ENCODE data around the gene OR2J2. TPM values are rescaled to one million over a fixed set of nuclear protein-coding genes. Genes with fewer than 3 reads are reported as not detected.

The OR2J2 gene
- total and polyA plus RNA-seq, 2 of the 13 experiments (the other 11 are each of a cell fraction or from before 2014, with no cell fraction given): 0.36 TPM; not detected in 1

DNA sequence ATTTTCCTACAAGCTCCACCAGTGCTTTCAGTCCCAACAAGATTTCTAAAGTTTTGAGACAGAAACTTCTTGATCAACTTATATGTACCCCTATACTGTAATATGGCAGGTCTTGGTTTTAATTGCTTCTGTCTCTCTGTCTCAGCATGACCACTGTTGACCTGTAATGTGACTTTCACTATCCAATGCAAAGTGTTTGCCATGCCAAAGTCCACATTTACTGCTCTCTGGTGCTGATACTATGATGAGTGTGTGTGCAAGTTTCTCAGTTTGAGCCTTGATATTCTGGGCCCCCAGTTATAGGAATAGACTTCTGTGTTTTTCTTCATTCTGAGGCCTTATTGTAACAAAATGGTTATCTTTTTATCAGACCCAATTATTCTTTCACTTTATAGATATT is 45.8 kb downstream of the OR2J2 start (continued):
- TF ChIP-seq HNF4G (IDR thresholded peaks at IDR 0.05; ENCODE audit: borderline replicate concordance, low read depth, low read length) (peak; percentile 86), HNF4G (CRISPR knock-in tag; IDR thresholded peaks at IDR 0.05; ENCODE audit: borderline replicate concordance, low read depth) (peak; percentile 39; the same call in 1 of the 2 replicates), ZNF543 (CRISPR knock-in tag; IDR thresholded peaks at IDR 0.05) (no peak), MTA3 (CRISPR knock-in tag; IDR thresholded peaks at IDR 0.05) (no peak), FOXA3 (CRISPR knock-in tag; IDR thresholded peaks at IDR 0.05) (peak; percentile 54), ZNF432 (CRISPR knock-in tag; IDR thresholded peaks at IDR 0.05; ENCODE audit: borderline replicate concordance) (no peak), ZNF878 (CRISPR knock-in tag; IDR thresholded peaks at IDR 0.05) (no peak), KLF11 (CRISPR knock-in tag; IDR thresholded peaks at IDR 0.05) (no peak), ZNF724P (CRISPR knock-in tag; IDR thresholded peaks at IDR 0.05; ENCODE audit: borderline replicate concordance) (no peak), SP140L (CRISPR knock-in tag; IDR thresholded peaks at IDR 0.05; ENCODE audit: borderline replicate concordance) (no peak), SUZ12 (IDR thresholded peaks at IDR 0.05; ENCODE audit: low read depth, low read length) (no peak), HCFC1 (IDR thresholded peaks at IDR 0.05; ENCODE audit: low read depth, low read length) (no peak), ZNF552 (CRISPR knock-in tag; IDR thresholded peaks at IDR 0.05; ENCODE audit: borderline replicate concordance) (no peak), ZNF3 (CRISPR knock-in tag; IDR thresholded peaks at IDR 0.05) (no peak), TCF12 (IDR thresholded peaks at IDR 0.05) (no peak), TCF12 (CRISPR knock-in tag; IDR thresholded peaks at IDR 0.05) (no peak), ZFP41 (CRISPR knock-in tag; IDR thresholded peaks at IDR 0.05; ENCODE audit: borderline replicate concordance) (no peak), ZNF354B (CRISPR knock-in tag; IDR thresholded peaks at IDR 0.05) (no peak), TFDP1 (CRISPR knock-in tag; IDR thresholded peaks at IDR 0.05; ENCODE audit: borderline replicate concordance) (no peak), ZFX (CRISPR knock-in tag; IDR thresholded peaks at IDR 0.05; ENCODE audit: low read depth) (no peak), FOXP4 (CRISPR knock-in tag; IDR thresholded peaks at IDR 0.05) (peak; percentile 21; the same call in 1 of the 2 replicates), ZNF180 (CRISPR knock-in tag; IDR thresholded peaks at IDR 0.05; ENCODE audit: borderline replicate concordance, low read depth) (no peak), MED1 (CRISPR knock-in tag; IDR thresholded peaks at IDR 0.05) (0 out of 2 replicates have a peak, but pooled peaks have one; percentile 13), GRHL1 (CRISPR knock-in tag; conservative IDR thresholded peaks at IDR 0.05) (no peak), ZNF34 (CRISPR knock-in tag; IDR thresholded peaks at IDR 0.05; ENCODE audit: borderline replicate concordance) (no peak)
- TF ChIP-seq, protein P1, sequence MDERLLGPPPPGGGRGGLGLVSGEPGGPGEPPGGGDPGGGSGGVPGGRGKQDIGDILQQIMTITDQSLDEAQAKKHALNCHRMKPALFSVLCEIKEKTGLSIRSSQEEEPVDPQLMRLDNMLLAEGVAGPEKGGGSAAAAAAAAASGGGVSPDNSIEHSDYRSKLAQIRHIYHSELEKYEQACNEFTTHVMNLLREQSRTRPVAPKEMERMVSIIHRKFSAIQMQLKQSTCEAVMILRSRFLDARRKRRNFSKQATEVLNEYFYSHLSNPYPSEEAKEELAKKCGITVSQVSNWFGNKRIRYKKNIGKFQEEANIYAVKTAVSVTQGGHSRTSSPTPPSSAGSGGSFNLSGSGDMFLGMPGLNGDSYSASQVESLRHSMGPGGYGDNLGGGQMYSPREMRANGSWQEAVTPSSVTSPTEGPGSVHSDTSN (CRISPR knock-in tag; IDR thresholded peaks at IDR 0.05): no peak
- TF ChIP-seq, protein P2, sequence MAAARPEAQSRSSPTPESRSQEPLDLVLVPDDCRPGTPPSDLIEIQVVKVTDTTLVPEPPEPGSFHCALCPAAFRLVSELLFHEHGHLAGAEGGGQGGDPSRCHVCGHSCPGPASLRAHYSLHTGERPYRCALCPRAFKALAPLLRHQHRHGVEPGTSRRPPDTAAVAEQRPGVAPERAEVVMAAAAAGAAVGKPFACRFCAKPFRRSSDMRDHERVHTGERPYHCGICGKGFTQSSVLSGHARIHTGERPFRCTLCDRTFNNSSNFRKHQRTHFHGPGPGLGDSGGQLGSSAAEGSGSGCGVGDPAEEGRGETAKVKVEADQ (CRISPR knock-in tag; IDR thresholded peaks at IDR 0.05; ENCODE audit: borderline replicate concordance): no peak
